ENCODE measurements around the gene EYS. TPM values are rescaled to one million over a fixed set of nuclear protein-coding genes. Genes with fewer than 3 reads are reported as not detected.

Gene EYS
- total RNA-seq, 1 donor from 2014 or later: not detected

DNA sequence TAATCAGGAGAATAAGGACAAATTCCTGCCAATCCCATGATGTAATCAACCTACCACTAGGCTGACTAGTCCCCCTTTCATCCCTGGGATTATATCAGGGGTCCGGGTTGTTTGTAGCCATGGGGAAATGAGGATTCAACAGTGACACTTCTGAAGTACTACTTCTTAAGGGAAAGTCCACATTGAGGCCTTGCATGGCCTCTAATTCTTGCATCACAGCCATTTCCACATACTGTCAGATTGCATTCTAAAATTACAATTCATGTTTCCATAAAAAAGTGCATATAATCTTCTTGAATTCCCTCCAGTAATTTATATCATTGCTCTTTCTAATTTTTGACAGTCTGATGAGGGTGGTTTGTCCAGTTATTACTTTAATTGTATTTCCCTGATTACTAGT is 1887.2 kb downstream of the EYS start:
- H3K4me1 ChIP-seq: no peaks in the 10 kb centered on the region
- TF ChIP-seq, protein P1, sequence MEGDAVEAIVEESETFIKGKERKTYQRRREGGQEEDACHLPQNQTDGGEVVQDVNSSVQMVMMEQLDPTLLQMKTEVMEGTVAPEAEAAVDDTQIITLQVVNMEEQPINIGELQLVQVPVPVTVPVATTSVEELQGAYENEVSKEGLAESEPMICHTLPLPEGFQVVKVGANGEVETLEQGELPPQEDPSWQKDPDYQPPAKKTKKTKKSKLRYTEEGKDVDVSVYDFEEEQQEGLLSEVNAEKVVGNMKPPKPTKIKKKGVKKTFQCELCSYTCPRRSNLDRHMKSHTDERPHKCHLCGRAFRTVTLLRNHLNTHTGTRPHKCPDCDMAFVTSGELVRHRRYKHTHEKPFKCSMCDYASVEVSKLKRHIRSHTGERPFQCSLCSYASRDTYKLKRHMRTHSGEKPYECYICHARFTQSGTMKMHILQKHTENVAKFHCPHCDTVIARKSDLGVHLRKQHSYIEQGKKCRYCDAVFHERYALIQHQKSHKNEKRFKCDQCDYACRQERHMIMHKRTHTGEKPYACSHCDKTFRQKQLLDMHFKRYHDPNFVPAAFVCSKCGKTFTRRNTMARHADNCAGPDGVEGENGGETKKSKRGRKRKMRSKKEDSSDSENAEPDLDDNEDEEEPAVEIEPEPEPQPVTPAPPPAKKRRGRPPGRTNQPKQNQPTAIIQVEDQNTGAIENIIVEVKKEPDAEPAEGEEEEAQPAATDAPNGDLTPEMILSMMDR (IDR thresholded peaks at IDR 0.05): no peak
- DNase-seq (ENCODE audit: low spot score in 2 of 2): no peak
- H3K4me3 ChIP-seq: no peak overlapping the region
- H3K9me3 ChIP-seq: no peaks in the 10 kb centered on the region
- H3K27me3 ChIP-seq: no peaks in the 10 kb centered on the region
- H3K27ac ChIP-seq: no peak overlapping the region
- no peaks in the 10 kb centered on the region for H3K36me3 ChIP-seq
- intact Hi-C loops (cut with DNase I): no loop called here

DNA sequence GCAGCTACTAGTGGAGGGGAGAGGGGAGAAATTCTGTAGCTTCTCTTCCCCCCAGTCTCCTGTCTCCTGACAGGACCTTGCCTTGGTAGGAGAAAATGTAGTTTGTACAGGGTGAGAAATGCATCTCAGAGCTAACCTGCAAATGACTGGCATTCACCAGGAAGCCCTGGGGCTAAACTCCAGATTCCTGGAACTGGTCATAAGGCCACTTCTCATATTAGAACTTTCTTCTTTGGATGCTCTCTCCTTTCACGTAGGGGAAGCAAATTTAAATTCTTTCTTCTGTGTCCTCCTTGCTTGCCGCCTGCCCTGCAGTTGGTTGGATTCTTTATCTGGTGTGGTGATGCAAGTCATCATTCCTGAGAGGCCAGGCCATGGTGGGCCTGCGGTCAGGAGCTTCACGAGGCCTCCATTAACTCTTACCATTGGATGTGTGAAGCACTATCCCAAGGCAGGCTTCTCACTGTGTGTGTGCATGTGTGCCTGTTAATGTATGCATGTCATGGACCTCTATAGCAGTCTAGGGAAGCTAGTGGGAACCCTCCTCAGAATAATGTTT is 1889.5 kb downstream of the EYS start:
- Histone ChIP-seq H3K4me1 (no peaks in the 10 kb centered on the region), H3K27me3 (no peaks in the 10 kb centered on the region), H3K27ac (no peak overlapping the region), H3K9me3 (no peaks in the 10 kb centered on the region), H3K36me3 (no peaks in the 10 kb centered on the region), H3K4me3 (no peak overlapping the region)
- intact Hi-C loops (cut with DNase I): no loop called here
- TF ChIP-seq, protein P1 (IDR thresholded peaks at IDR 0.05): no peak
- DNase-seq (ENCODE audit: low spot score in 2 of 2): no peak

DNA sequence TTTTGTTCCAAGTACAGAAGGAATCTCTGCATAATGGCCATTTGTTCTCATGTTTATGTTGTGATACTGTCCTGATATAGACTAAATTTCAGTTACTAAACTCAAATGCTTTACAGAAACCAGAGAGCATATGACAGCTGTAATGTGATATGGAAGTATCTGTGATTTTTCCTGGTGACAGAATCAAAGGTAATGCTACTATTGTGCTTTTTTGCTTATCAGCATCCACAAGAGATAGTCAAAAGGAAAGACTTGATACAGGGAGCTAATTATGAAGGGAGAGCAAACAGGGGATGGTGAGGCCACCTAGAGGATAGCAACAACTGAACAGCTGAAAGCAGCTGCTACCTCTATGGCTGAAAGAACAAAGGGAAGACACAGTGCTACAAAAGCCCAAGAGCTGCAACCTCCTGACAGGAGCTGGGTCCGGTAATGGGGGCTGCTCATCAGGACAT is 1890.0 kb downstream of the EYS start:
- no peaks in the 10 kb centered on the region for H3K27me3 ChIP-seq
- H3K4me1 ChIP-seq: no peaks in the 10 kb centered on the region
- no peak for DNase-seq (ENCODE audit: low spot score in 2 of 2)
- TF ChIP-seq, protein P1 (IDR thresholded peaks at IDR 0.05): no peak
- H3K9me3 ChIP-seq: no peaks in the 10 kb centered on the region
- H3K4me3 ChIP-seq: no peak overlapping the region
- no peaks in the 10 kb centered on the region for H3K36me3 ChIP-seq
- intact Hi-C loops (cut with DNase I): no loop called here
- H3K27ac ChIP-seq: no peak overlapping the region

DNA sequence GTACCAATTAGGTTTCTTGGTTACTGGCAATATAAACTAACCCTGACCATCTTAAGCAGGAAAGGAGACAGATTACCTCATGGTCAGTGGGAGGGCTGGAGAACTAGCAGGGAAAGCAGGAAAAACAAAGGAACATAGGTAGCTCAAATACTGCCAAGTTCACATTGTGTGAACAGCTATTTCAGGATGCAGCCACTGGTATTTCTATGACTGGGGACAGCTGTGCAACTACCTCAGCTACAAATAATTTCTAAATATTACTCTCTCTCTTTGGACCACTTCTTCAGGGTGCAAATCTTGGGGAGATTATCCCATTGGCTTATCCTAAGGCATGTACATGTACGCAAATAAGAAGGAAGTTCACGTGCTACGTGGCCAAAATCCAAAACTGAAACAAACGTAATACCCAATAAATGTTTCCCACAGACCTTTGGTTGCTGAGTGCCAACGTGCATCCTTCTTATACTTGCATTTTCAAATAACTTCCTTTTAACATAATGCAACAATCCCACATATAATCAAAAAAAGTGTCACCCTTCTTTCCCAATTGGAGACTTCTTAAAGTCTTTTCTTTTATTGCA is 1890.5 kb downstream of the EYS start:
- no peaks in the 10 kb centered on the region for H3K27me3 ChIP-seq
- H3K4me1 ChIP-seq: no peaks in the 10 kb centered on the region
- no peaks in the 10 kb centered on the region for H3K36me3 ChIP-seq
- TF ChIP-seq, protein P1 (IDR thresholded peaks at IDR 0.05): no peak
- no peaks in the 10 kb centered on the region for H3K9me3 ChIP-seq
- DNase-seq (ENCODE audit: low spot score in 2 of 2): no peak
- no peak overlapping the region for H3K4me3 ChIP-seq
- intact Hi-C loops (cut with DNase I): no loop called here
- no peak overlapping the region for H3K27ac ChIP-seq

DNA sequence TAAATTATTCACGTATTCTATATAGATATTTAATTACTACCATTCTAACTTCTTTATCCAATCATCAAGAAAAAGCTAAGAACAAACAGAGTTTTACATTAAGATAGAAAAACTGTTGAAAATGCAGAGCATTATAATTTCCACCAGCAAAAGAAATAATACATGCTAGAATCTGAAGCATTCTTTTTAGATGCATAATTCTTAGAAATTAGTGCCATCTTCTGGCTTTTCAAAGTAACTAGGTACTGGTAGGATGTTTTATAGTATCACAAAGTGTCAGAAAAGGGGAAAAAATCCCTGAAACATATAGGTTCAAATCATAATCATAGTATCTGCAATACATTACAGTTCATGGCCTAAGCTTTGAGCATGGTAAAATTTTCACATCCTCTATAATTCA is 1892.6 kb downstream of the EYS start:
- H3K4me1 ChIP-seq: no peaks in the 10 kb centered on the region
- intact Hi-C loops (cut with DNase I): no loop called here
- H3K27me3 ChIP-seq: no peaks in the 10 kb centered on the region
- no peak overlapping the region for H3K4me3 ChIP-seq
- H3K9me3 ChIP-seq: no peaks in the 10 kb centered on the region
- no peak for DNase-seq (ENCODE audit: low spot score in 2 of 2)
- TF ChIP-seq, protein P1 (IDR thresholded peaks at IDR 0.05): no peak
- no peaks in the 10 kb centered on the region for H3K36me3 ChIP-seq
- no peak overlapping the region for H3K27ac ChIP-seq

Measured in ascending aorta (tissue), 2 donors.